Right ventricle myocardium superior (tissue), 1 donor: ENCODE data around the gene GRB2. TPM values are rescaled to one million over a fixed set of nuclear protein-coding genes. Genes with fewer than 3 reads are reported as not detected.
A peak's percentile ranks its signal among the peaks of the same experiment; 100 is the strongest.

Experiments
- ATAC-seq: fragments of 200-7000 bp; cut with Tn5 transposase; one replicate; pipeline ENCODE4 v1.9.1; 2020; ENCODE audit warnings: mild to moderate bottlenecking; ENCODE audit not compliant: poor library complexity
- DNase-seq: peaks from one replicate; pipeline ENCODE4 v3.0.0-alpha.2; 2020
- intact Hi-C: fragments of 100-400 bp; cut with DNase I; formaldehyde crosslinking; loops from one replicate; pipeline ENCODE4 v1.11.2; 2022
- total RNA-seq: library from RNA; stranded (reverse); fragmentation: NEBNext Ultra II Directional; extraction: Animal tissue kit (Norgen Biotek cat#: 25700); gene quantifications from one replicate; pipeline ENCODE4 v1.2.1, GENCODE V29; 2021
- donor health status: DM: no; HTN: yes; CAD: no; lungs with severe emphysema.

GRB2 gene
- total RNA-seq, 1 donor from 2014 or later, result 53.1 TPM

DNA sequence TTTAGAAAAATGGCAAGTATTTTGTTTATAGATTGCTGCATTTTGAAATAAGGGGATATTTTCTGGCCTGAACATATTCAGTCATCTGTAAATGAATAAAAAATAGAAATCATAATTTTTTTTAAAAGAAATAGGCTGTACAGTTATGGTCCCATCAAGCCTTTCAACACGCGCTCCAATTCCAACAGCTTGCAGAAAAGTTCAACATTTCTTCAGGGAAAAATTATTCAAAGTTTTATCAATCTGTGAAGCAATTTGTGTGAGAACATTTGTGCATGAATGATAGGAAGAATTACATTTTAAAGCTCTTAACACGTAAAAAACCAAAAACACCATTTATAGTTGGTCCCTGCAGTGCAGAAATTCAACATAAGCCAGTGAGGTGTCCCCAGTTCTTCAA, 65.5 kb downstream of the GRB2 start:
- intact Hi-C loops, result no loop called here
- DNase-seq, result no peak

DNA sequence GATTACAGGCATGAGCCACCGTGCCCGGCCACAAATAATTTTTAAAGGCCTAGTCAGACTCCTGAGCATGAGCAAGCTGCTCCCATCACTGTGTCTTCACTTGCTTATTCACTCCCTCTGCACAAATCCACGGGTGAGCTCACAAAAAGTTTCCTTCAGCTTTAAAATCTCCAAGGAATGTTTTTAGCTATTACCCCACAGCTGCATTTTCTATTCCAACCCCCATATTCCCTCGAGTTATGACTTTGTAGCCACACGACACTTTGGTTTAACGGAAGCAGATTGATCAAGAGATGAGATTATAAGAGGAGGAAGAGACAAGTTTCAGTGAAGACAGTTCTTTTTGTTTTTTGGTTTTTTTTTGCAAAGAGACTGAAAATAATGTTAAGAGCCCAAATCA, 67.1 kb downstream of the GRB2 start:
- DNase-seq (no peak), ATAC-seq (no peak)
- intact Hi-C loops, result no loop called here

More for the DNA sequence above, 65.5 kb downstream of the GRB2 start:
- no peak for ATAC-seq

DNA sequence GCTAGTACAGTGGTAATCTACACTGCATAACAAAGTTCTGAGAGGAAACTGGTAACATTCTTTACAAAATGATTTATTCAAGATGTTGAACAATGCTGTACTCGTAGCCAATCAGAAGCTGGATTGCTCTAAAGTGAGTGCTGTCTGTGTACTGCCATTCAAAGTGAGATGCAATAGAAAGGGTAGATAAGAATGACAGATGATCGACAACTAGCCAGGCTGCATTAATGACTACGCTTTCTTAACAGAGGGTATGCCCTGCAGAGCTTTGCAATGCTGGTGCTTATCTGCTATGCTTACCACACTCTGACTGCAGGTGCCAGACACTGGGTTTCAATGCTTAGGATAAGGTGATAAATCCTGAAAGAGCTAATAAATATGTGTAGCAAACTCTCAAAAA, 70.2 kb downstream of the GRB2 start:
- ATAC-seq, result no peak
- intact Hi-C loops, result no loop called here
- no peak for DNase-seq

DNA sequence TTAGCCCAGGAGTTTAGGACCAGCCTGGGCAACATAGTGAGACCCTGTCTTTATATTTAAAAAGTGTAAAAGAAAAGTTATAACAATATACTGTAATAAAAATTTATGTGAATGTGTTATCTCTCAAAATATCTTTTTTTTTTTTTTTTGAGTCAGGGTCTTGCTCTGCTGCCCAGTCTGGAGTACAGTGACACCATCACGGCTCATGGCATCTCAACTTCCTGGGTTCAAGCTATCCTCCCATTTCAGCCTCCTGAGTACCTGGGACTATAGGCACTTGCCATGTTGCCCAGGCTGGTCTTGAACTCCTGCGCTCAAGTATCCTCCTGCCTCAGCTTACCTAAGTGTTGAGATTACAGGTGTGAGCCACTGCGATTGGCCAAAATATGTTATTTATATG, 70.8 kb downstream of the GRB2 start:
- no peak for DNase-seq
- intact Hi-C loops, result no loop called here
- no peak for ATAC-seq

DNA sequence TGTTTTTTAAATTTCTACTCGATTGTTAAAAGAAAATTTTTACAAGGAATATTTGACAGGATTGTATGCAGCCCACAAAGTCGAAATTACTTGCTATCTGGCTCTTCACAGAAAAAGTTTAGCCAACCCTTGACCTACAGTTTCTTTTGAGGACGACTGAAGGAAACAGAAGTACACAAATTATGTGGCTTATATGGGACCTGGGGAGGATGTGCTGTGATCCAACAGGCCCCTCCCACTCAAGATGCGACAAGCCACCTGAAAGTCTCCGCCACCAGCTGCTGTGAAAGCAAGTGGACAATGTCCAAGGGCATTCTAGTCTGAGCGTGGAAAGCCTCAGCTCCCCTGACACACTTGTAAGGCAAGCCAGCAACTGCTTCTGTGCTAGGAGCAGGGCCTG, 73.8 kb downstream of the GRB2 start:
- DNase-seq (no peak), ATAC-seq (no peak)
- intact Hi-C loops, result no loop called here

DNA sequence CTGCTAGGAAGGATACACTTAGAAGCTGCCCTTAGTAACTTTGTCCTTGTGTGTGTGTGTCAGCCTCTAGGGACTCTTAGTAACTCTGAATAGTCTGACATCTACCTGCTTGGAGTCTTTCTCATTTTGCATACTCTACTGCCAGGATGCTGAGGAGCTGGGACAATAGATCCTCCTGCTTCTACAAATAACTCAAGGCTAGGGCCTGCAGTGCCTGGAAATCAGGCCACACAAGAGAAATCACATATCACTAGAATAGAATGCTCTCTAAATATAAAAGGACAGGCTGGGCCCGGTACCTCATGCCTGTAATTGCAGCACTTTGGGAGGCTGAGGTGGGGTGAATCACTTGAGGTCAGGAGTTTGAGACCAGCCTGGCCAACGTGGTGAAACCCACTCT, 77.7 kb downstream of the GRB2 start:
- DNase-seq (no peak), ATAC-seq (no peak)
- intact Hi-C loops, result loop anchor here (10.0 kb wide), 1 partner anchor 197 kb away; the partner anchor contains the start of gene LLGL2

DNA sequence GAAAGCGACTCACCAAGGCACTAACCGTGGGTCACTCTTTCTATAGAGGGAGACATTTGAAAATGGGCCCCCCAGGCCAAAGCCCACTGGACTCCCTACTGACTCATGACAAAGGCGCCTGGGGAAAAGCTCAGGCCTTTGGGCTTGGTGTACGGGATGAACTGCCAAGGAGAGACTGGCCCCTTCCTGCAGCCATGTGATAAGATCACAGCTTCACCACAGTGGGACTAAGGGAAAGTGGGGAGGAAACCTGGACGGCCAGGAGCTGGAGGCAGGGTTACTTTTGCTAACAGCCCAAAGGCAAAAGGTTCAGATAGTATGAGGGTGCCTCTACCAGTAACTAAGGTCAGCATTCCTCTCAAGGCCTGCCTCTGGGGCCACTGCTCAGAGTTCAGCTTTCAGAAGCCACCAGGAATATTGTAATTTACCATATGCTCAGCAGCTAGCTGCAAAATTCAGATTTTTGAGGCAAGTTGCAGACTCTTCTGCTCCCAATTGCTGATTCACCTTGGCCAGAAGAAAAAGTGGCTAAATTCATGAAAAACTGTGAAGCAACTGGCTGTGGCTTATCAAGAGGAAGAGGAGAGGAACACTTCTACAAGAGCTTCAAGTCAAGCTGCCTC, 79.1 kb downstream of the GRB2 start:
- ATAC-seq (no peak), DNase-seq (no peak)
- intact Hi-C loops, result loop anchor here (10.0 kb wide), 1 partner anchor 198 kb away; the partner anchor contains the start of gene LLGL2

DNA sequence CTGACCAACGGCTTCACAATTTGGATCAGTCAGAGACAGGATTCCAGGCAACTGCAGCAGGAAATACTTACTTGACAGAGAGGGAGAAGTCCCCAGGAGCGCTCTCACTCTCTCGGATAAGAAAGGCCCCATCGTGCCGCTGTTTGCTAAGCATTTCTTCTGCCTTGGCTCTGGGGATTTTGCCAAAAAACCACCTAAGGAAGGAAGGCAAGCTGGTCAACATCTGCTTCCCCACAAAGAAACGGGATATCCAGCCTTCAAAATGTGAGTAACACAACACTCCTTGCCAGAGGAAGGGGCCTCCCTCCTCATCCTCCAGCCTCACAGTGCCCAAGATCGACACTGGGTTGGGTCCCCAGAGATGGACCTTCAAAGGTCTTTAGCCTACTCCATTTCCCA, 79.7 kb downstream of the GRB2 start:
- intact Hi-C loops, result loop anchor here (10.0 kb wide), 1 partner anchor 199 kb away; the partner anchor contains the start of gene LLGL2
- DNase-seq, result no peak
- peak; percentile 38 for ATAC-seq

DNA sequence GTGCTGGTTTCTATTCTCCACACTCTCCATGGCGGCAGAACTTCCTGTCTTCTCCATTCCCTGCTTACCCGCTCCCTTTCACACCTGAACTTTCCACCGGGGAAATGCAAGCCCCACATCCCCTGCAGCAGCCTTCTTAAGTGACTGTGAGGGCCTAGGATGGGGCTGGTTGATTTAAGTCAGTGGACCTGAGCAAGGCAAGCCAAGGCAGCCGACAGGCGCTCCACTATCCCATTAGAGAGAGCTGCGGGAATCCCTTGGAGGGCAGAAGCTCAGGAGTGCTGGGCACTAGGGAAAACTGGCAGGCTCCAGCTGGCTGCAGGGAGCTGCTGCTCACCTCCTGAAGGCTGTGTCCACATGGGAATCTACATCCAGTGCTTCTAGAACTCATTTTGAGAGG, 80.1 kb downstream of the GRB2 start:
- intact Hi-C loops, result loop anchor here (10.0 kb wide), 1 partner anchor 199 kb away; the partner anchor contains the start of gene LLGL2
- no peak for DNase-seq
- ATAC-seq, result no peak

DNA sequence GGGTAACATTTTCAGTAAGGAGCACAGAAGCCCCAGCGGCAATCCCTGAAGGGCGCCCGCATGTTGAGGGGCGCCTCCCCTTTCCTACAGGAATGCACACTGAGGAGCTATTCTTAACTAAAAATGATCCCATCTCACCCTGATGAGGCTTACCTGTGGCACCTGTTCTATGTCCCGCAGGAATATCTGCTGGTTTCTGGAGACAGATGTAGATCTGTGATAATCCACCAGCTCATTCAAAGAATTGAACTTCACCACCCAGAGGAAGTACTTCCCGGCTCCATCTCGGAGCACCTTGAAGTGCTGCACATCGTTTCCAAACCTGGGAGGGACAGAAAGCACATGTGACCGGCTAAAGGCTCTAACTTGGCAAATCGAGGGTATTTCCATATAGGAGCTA, 84.0 kb downstream of the GRB2 start:
- intact Hi-C loops, result loop anchor here (10.0 kb wide), 1 partner anchor 203 kb away; the partner anchor contains the start of gene LLGL2
- DNase-seq, result no peak
- no peak for ATAC-seq

DNA sequence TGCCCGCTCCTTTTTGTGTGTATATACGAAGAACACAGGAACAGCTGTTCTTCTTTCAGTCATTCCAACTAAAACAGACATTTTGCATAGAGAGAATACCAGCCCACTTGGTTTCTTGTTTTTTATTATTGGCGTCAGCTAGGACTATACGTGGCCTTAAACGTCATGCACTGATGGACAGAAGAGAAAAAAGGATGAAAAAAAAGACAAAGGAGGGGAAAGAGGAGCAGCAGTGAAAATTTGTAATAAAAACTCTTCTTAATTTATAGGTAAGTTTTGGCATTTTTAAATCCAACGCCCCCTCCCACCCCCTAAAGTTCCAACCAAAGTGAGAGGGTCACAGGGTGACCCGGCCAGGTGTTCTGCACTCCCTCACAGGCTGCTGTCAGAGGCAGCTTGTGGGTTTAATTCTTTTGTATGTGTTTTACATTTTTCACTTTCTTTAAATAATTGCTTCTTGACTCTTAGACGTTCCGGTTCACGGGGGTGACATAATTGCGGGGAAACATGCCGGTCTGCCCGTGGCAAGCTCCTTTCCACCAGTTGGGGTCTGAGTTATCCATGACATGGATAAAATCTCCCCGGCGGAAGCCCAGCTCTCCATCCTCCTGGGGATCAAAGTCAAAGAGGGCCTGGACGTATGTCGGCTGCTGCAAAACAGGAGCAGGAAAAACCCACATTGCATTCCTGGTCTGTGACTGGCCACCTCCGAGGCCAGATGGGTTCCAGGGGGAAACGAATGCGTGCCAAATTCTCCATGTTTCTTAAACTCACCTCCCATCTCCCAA, 85.4 kb downstream of the GRB2 start:
- ATAC-seq (no peak), DNase-seq (no peak)
- intact Hi-C loops, result loop anchor here (10.0 kb wide), 1 partner anchor 205 kb away; the partner anchor contains the start of gene LLGL2

DNA sequence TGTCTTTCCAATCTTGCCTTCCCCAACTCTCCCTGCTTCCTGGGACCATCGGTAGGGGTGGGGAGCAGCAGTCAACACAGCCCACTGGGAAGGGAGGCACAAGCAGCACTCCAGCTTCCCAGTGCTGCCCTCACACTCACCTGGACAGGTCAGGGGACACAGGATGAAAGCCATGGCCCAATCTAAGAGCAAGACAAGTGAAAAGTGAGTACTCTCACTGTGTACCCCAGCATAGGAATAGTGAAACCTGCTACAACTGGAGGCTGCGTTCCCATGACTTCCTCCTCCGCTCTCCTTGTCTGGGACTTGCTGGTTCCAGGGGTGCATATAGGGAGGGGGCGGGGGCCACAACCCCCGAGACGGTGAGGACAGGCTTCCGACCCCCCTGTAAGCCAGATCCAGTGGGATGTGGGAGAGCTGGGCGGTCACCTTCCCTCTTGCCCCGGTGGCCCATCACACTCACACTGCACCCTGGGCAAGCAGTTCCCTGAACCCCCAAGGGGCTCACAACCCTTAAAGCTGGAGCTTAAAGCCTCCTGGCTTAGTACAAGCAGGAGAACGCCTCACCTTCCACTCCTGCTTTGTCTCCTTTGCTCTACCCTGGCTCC, 86.8 kb downstream of the GRB2 start:
- ATAC-seq, result no peak
- intact Hi-C loops, result no loop called here
- no peak for DNase-seq

DNA sequence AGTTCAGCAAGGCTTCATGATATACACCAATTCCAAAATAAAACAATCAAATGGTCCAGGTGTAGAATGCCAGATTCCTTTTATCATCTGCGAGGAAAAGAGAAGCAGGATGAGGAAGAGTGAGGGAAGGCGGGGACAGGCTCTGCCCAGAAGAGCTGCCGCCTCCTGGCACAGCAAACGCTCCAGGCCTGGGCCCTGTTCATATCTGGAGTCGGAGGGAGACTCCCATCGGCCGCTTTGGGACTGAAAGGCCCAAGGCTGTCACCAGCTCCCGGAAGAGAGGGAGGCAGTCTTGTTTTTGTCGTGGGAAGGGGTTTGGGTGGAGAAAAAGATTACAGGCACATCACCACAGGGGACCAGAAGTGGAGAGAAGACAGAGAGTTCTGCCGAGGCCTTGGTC, 87.3 kb downstream of the GRB2 start:
- ATAC-seq (peak; percentile 28), DNase-seq (no peak)
- intact Hi-C loops, result no loop called here

DNA sequence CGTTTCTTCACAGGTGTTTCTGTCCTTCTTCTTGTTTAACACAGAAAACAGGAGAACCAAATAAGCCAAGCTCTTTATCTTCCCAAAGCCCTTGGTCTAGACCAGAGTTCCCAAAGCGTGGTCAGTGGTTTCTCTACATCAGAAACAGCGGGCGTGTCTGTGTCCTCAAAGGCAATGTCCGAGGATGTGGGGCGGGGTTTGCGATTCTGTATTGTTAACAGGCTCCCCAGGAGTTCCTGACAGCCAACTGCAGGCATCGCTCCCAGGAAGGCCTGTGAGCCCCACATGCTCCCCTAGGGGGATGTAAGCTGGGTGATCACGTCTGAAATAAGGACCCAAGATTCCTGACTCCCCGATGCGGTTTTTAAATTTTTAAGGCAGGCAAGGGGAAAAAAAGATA, 87.8 kb downstream of the GRB2 start:
- DNase-seq (no peak), ATAC-seq (no peak)
- intact Hi-C loops, result no loop called here

DNA sequence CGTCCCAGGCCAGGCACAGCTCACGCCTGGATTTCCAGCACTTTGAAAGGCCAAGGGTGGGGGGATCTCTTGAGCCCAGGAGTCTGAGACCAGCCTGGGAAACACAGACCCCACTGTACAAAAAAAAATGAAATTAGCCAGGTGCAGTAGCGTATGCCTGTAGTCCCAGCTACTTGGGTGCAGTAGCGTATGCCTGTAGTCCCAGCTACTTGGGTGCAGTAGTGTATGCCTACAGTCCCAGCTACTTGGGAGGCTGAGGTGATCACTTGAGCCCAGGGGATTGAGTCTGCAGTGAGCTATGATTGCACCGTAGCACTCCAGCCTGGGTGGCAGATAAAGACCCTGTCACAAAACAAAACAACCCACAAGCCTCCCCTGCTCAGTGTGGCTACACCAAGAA, 89.2 kb downstream of the GRB2 start:
- ATAC-seq (no peak), DNase-seq (no peak)
- intact Hi-C loops, result no loop called here

DNA sequence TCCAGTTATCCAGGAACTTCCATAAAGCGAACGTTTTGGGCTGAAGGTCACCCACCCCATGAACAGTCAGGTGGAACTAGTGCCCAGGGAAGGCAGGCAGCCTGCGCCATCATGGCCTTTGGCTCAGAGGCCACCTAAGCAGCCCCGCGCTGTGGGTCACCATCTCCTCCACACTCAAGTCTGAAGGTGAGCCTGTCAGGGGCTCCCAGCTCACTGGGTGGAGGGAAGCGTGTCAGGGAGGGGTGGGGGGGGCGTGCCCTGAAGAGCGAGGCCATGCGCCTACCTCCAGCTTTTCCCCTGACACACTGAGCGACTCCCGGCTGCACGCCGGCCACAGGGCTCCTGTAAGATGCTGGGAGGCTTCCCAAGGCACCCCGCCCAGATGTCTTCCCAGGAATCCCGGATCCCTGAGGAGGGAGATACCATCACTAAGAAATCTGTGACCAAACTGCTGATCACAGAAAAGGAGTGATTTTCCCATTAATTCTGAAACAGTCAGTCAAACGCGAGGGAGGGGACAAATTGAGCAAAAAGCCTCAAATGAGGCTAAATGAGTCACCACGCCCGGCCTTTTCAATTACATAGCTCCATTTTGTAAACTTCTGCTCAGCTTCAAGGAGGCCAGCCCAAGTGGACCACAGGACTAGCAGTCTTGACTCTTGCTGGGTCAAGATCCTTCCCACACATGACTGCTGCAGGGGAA, 89.8 kb downstream of the GRB2 start:
- DNase-seq (no peak), ATAC-seq (no peak)
- intact Hi-C loops, result no loop called here

DNA sequence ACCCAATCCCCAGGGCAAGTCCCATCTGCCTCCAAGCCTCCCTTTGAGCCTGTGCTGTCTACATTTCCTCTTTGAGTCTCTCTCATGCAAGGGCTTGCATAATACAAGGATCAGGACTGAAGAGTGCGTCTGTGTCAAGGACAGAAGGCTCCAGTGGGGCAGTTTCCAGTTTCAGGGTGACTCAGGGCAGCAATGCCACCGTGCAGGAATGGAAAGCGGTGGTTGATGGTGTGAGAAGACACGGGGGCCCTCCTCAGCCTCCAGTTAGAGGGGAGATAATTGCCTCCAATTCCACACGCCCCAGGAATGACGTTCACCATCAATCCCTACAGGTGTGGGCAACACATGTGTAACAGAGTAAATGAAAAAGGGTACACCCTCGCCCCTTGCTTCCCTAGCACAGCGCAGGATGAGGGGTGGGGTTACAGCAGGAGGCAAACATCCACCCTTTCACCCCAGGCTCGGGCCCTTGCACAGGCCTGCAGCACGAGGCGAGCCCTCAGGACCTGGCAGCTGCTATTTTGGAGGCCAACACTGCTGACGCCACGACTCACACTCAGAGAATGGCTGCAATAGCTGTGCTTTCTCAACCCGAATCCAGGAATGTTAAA, 91.4 kb downstream of the GRB2 start:
- intact Hi-C loops, result no loop called here
- peak; percentile 54 for ATAC-seq
- peak; percentile 58 for DNase-seq

DNA sequence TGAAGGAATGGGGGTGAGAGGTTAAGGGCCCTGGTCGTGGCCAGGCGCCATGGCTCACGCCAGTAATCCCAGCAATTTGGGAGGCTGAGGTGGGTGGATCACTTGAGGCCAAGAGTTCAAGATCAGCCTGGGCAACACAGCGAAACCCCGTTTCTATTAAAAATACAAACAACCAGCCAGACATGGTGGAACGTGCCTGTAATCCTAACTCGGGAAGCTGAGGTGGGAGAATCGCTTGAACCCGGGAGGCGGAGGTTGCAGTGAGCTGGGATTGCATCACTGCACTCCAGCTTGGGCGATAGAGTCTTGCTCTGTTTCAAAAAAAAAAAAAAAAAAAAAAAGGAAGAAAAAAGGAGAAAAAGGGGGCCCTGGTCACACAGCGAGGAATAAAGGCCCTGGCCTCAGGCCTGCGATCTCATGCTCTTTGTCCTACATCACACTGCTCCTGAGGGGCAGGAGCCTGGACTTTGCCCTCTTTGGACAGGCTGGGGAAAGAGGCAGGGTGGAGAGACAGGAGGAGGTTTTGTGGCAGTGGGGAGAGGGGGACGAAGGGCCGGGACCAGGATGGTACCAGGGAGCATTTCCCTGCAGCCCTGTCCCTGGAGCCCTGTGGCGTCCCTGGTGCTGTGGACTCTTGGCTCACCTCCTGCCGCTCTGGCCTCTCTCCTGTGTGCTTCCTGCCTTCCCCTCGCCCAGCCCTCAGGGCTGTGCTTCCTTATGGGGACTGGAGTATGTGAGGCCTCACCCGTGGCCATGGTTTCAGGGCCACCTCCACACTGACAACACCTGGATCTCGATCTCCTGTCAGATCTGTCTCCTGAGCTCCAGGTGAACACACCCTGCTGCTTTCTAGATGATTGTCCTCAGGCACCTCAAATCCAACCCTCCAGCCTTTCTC, 96.5 kb downstream of the GRB2 start:
- DNase-seq (no peak), ATAC-seq (peak; percentile 56)
- intact Hi-C loops, result no loop called here
